Measurements from ENCODE around the gene REEP5. TPM values are rescaled to one million over a fixed set of nuclear protein-coding genes. Genes with fewer than 3 reads are reported as not detected.

REEP5 gene
- total RNA-seq, 1 experiment from 2014 or later, result 99.3 TPM

GRCh38 chr5:112880219-112880964, 41.6 kb downstream of the REEP5 start:
- no peaks in the 10 kb centered on the region for H3K9me3 Mint-ChIP-seq (ENCODE audit: unreplicated experiment)
- no TSS peak for BruUV-seq (replicated peaks)
- no peak overlapping the region for H3K4me3 Mint-ChIP-seq (ENCODE audit: unreplicated experiment)
- no peak overlapping the region for H3K27ac Mint-ChIP-seq (ENCODE audit: unreplicated experiment)
- Histone ChIP-seq H3K27me3 (replicated peaks; ENCODE audit: control insufficient read depth, insufficient read depth, low read length) (no peaks in the 10 kb centered on the region), H3K9me3 (no peaks in the 10 kb centered on the region), H3K36me3 (ENCODE audit: control insufficient read depth, insufficient read depth, low read length) (peaks cover 2% of the 10 kb centered on the region), H3K4me1 (peaks cover 19% of the 10 kb centered on the region), H3K4me3 (ENCODE audit: low read depth, low read length) (no peak overlapping the region)
- peaks cover 26% of the 10 kb centered on the region for H3K36me3 Mint-ChIP-seq (ENCODE audit: insufficient read depth, unreplicated experiment)
- H3K27me3 Mint-ChIP-seq (ENCODE audit: insufficient read depth, unreplicated experiment), result no peaks in the 10 kb centered on the region
- TF ChIP-seq CTCF (IDR thresholded peaks at IDR 0.05; ENCODE audit: insufficient read depth in 1 of 2, low read depth in 1 of 2, low read length in 1 of 2, severe bottlenecking in 1 of 2, unreplicated experiment in 1 of 2), result no peak
- no peak for DNase-seq
- CTCF ChIA-PET, result interaction anchor here (0.7 to 1.1 kb wide), 2 partner anchors 32 to 189 kb away, joined by 3 read pairs; no protein-coding TSS in a partner anchor
- intact Hi-C loops (cut with micrococcal nuclease; ENCODE audit: unreplicated experiment), result no loop called here
- peaks cover 12% of the 10 kb centered on the region for H3K4me1 Mint-ChIP-seq (ENCODE audit: low read depth, unreplicated experiment)
- POLR2A ChIA-PET, result no interaction called here

- Histone ChIP-seq H3K9me3 (no peaks in the 10 kb centered on the region), H3K4me1 (peaks cover 19% of the 10 kb centered on the region), H3K4me3 (ENCODE audit: low read depth, low read length) (no peak overlapping the region), H3K36me3 (ENCODE audit: control insufficient read depth, insufficient read depth, low read length) (no peaks in the 10 kb centered on the region), H3K27me3 (replicated peaks; ENCODE audit: control insufficient read depth, insufficient read depth, low read length) (no peaks in the 10 kb centered on the region)
- H3K4me3 Mint-ChIP-seq (ENCODE audit: unreplicated experiment), result no peak overlapping the region
- H3K9me3 Mint-ChIP-seq (ENCODE audit: unreplicated experiment), result no peaks in the 10 kb centered on the region
- peak in 1 of 2 experiments; percentile 7 for DNase-seq
- H3K36me3 Mint-ChIP-seq (ENCODE audit: insufficient read depth, unreplicated experiment), result peaks cover 36% of the 10 kb centered on the region
- POLR2A ChIA-PET, result no interaction called here
- TF ChIP-seq CTCF (IDR thresholded peaks at IDR 0.05; ENCODE audit: insufficient read depth in 1 of 2, low read depth in 1 of 2, low read length in 1 of 2, severe bottlenecking in 1 of 2, unreplicated experiment in 1 of 2), result no peak
- CTCF ChIA-PET, result no interaction called here
- no peaks in the 10 kb centered on the region for H3K27me3 Mint-ChIP-seq (ENCODE audit: insufficient read depth, unreplicated experiment)
- H3K27ac Mint-ChIP-seq (ENCODE audit: unreplicated experiment), result no peak overlapping the region
- no TSS peak for BruUV-seq (replicated peaks)
- intact Hi-C loops (cut with micrococcal nuclease; ENCODE audit: unreplicated experiment), result no loop called here
- peaks cover 12% of the 10 kb centered on the region for H3K4me1 Mint-ChIP-seq (ENCODE audit: low read depth, unreplicated experiment)
These were observed 43.3 kb downstream of the REEP5 start for GRCh38 chr5:112878760-112879159.

GRCh38 chr5:112878101-112878500, 43.9 kb downstream of the REEP5 start:
- Mint-ChIP-seq H3K27ac (ENCODE audit: unreplicated experiment) (peak overlapping the region; percentile 30), H3K4me1 (ENCODE audit: low read depth, unreplicated experiment) (peaks cover 12% of the 10 kb centered on the region), H3K9me3 (ENCODE audit: unreplicated experiment) (no peaks in the 10 kb centered on the region), H3K27me3 (ENCODE audit: insufficient read depth, unreplicated experiment) (no peaks in the 10 kb centered on the region), H3K4me3 (ENCODE audit: unreplicated experiment) (no peak overlapping the region), H3K36me3 (ENCODE audit: insufficient read depth, unreplicated experiment) (peaks cover 43% of the 10 kb centered on the region)
- ChIA-PET POLR2A (no interaction called here), CTCF (no interaction called here)
- Histone ChIP-seq H3K36me3 (ENCODE audit: control insufficient read depth, insufficient read depth, low read length) (no peaks in the 10 kb centered on the region), H3K9me3 (no peaks in the 10 kb centered on the region), H3K4me1 (peaks cover 19% of the 10 kb centered on the region), H3K4me3 (ENCODE audit: low read depth, low read length) (no peak overlapping the region), H3K27me3 (replicated peaks; ENCODE audit: control insufficient read depth, insufficient read depth, low read length) (no peaks in the 10 kb centered on the region)
- intact Hi-C loops (cut with micrococcal nuclease; ENCODE audit: unreplicated experiment), result no loop called here
- BruUV-seq (replicated peaks), result no TSS peak
- TF ChIP-seq CTCF (IDR thresholded peaks at IDR 0.05; ENCODE audit: insufficient read depth in 1 of 2, low read depth in 1 of 2, low read length in 1 of 2, severe bottlenecking in 1 of 2, unreplicated experiment in 1 of 2), result no peak
- no peak for DNase-seq
